Mesendoderm (in vitro differentiated cells): ENCODE measurements around the gene RAB37.

Experiments
- DNase-seq: peaks from one replicate; pipeline ENCODE4 v3.0.0; 2013
- H2AK5ac ChIP-seq: 2 replicates; pipeline ENCODE4 v1.6.1; 2013; ENCODE audit warnings: low read length, inconsistent platforms
- H2BK120ac ChIP-seq: 2 replicates; pipeline ENCODE4 v1.6.1; 2013; ENCODE audit warnings: low read depth, mild to moderate bottlenecking, low read length, moderate library complexity, mixed read lengths
- H2BK15ac ChIP-seq: replicated peaks from 2 replicates; pipeline ENCODE4 v1.6.1; 2013; ENCODE audit warnings: low read depth, mild to moderate bottlenecking, moderate library complexity
- H2BK5ac ChIP-seq: 2 replicates; pipeline ENCODE4 v1.6.1; 2013; ENCODE audit warnings: low read length, inconsistent platforms
- H3K18ac ChIP-seq: 2 replicates; pipeline ENCODE4 v1.6.1; 2013; ENCODE audit warnings: mild to moderate bottlenecking, low read length, mixed read lengths
- H3K23ac ChIP-seq: one replicate; pipeline ENCODE4 v1.6.1; 2013; ENCODE audit warnings: low read length
- H3K27ac ChIP-seq: 2 replicates; pipeline ENCODE4 v1.5.1; 2013; ENCODE audit warnings: low read depth, mild to moderate bottlenecking, inconsistent platforms, low read length, moderate library complexity
- H3K27me3 ChIP-seq: 2 replicates; pipeline ENCODE4 v1.6.1; 2013; ENCODE audit warnings: low read length, control low read depth, mild to moderate bottlenecking, inconsistent platforms; ENCODE audit not compliant: insufficient read depth, poor library complexity
- H3K36me3 ChIP-seq: 2 replicates; pipeline ENCODE4 v1.6.1; 2013; ENCODE audit warnings: low read length, inconsistent platforms; ENCODE audit not compliant: control insufficient read depth, insufficient read depth
- H3K4ac ChIP-seq: one replicate; pipeline ENCODE4 v1.6.1; 2013; ENCODE audit warnings: low read depth, mild to moderate bottlenecking, low read length, moderate library complexity
- H3K4me1 ChIP-seq: 2 replicates; pipeline ENCODE4 v1.6.1; 2013; ENCODE audit warnings: low read depth, low read length, inconsistent platforms; ENCODE audit not compliant: control insufficient read depth
- H3K4me2 ChIP-seq: 2 replicates; pipeline ENCODE4 v1.6.1; 2013; ENCODE audit warnings: low read length
- H3K4me3 ChIP-seq: 2 replicates; pipeline ENCODE4 v1.5.1; 2013; ENCODE audit warnings: mild to moderate bottlenecking, low read length
- H3K56ac ChIP-seq: one replicate; pipeline ENCODE4 v1.6.1; 2013; ENCODE audit warnings: low read length
- H3K79me1 ChIP-seq: 2 replicates; pipeline ENCODE4 v1.6.1; 2013; ENCODE audit warnings: low read length, inconsistent platforms
- H3K79me2 ChIP-seq: 2 replicates; pipeline ENCODE4 v1.6.1; 2013; ENCODE audit warnings: mild to moderate bottlenecking, low read length; ENCODE audit not compliant: control insufficient read depth, insufficient read depth
- H3K9ac ChIP-seq: 2 replicates; pipeline ENCODE4 v1.6.1; 2013; ENCODE audit warnings: low read length, inconsistent platforms
- H4K5ac ChIP-seq: one replicate; pipeline ENCODE4 v1.6.1; 2013; ENCODE audit warnings: low read length
- H4K8ac ChIP-seq: one replicate; pipeline ENCODE4 v1.6.1; 2013; ENCODE audit warnings: low read depth, mild to moderate bottlenecking, control low read depth, low read length, moderate library complexity
- WGBS: extraction: QIAGEN DNeasy Blood & Tissue Kit; methylation state at CpG from one replicate; pipeline ENCODE4 v1.1.7; 2013; ENCODE audit warnings: low lambda C conversion rate, missing lambda C conversion rate; ENCODE audit not compliant: insufficient coverage; ENCODE audit errors: extremely low coverage; 5-methylcytosine and 5-hydroxymethylcytosine counted together

RAB37 gene

GRCh38 chr17:74769266-74769855 lies 32.3 kb downstream of the RAB37 start:
- H3K27me3 ChIP-seq, result no peaks in the 10 kb centered on the region
- no CpG with 5 or more reads among the region's 6 CpGs for WGBS
- no peak overlapping the region for H3K23ac ChIP-seq
- no peak overlapping the region for H4K5ac ChIP-seq
- H3K4ac ChIP-seq, result no peak overlapping the region
- H3K4me2 ChIP-seq, result no peak overlapping the region
- DNase-seq, result no peak
- H3K36me3 ChIP-seq, result peaks cover 7% of the 10 kb centered on the region
- no peak overlapping the region for H3K4me3 ChIP-seq
- H3K18ac ChIP-seq, result no peak overlapping the region
- H2AK5ac ChIP-seq, result no peak overlapping the region
- no peak overlapping the region for H2BK120ac ChIP-seq
- no peak overlapping the region for H3K27ac ChIP-seq
- H2BK5ac ChIP-seq, result no peak overlapping the region
- no peaks in the 10 kb centered on the region for H3K79me2 ChIP-seq
- H3K9ac ChIP-seq, result no peak overlapping the region
- H3K56ac ChIP-seq, result no peak overlapping the region
- H2BK15ac ChIP-seq, result no peak overlapping the region
- H3K79me1 ChIP-seq, result peaks cover 5% of the 10 kb centered on the region
- no peaks in the 10 kb centered on the region for H3K4me1 ChIP-seq
- H4K8ac ChIP-seq, result no peak overlapping the region

GRCh38 chr17:74769856-74770497 lies 32.9 kb downstream of the RAB37 start:
- Histone ChIP-seq H3K4me1 (no peaks in the 10 kb centered on the region), H4K8ac (no peak overlapping the region), H3K27me3 (no peaks in the 10 kb centered on the region), H2AK5ac (no peak overlapping the region), H3K4me2 (no peak overlapping the region), H3K4ac (no peak overlapping the region), H3K79me2 (no peaks in the 10 kb centered on the region), H3K56ac (no peak overlapping the region), H2BK5ac (no peak overlapping the region), H3K4me3 (no peak overlapping the region), H3K36me3 (peaks cover 7% of the 10 kb centered on the region), H2BK120ac (no peak overlapping the region), H3K18ac (no peak overlapping the region), H4K5ac (no peak overlapping the region), H3K79me1 (peaks cover 4% of the 10 kb centered on the region), H3K9ac (no peak overlapping the region), H2BK15ac (no peak overlapping the region), H3K27ac (no peak overlapping the region), H3K23ac (no peak overlapping the region)
- no CpG with 5 or more reads among the region's 5 CpGs for WGBS
- DNase-seq, result no peak

DNA sequence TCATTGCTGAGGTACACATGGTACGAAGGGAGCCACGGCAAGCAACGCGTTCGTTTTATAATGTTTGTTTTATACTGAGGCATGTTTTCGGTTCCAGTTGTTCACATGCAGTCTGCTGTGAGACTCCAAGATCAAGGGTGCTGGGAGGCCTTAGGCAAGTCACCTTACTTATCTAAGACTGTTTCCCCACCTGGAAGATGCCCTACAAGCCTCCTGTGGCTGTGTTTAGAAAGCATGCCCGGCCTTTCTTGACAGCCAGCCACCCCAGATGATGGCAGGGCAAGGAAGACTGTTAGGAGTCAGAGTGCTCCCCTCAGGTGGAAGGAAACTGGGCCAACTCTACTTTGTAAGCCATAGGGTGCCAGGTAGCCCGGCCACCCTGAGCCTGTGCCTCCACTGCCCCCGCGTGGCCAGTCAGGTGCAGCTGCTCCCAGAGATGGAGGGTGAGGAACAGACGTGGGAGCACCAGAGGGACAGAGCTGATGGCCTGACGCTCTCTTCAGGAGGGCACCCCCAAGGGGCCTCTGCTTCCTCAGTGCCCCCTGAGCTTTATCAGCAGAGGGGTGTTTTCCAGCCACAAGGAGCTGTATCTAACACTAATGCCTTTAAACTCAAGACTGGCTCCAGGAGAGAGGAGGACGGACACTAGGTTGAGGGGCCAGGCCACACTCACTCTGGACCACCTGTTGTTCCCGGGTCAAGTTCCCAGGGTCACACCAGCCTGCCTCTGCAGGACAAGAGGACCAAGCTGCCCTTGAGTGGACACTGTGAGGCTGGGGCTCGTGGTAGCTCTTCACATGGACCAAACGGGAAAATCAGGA lies 33.7 kb downstream of the RAB37 start:
- Histone ChIP-seq H3K79me1 (peaks cover 8% of the 10 kb centered on the region), H3K4me1 (peaks cover 3% of the 10 kb centered on the region), H2BK15ac (no peak overlapping the region), H3K18ac (no peak overlapping the region), H3K4ac (no peak overlapping the region), H4K5ac (no peak overlapping the region), H3K36me3 (peaks cover 7% of the 10 kb centered on the region), H2AK5ac (no peak overlapping the region), H3K27me3 (no peaks in the 10 kb centered on the region), H3K56ac (no peak overlapping the region), H2BK120ac (no peak overlapping the region), H3K79me2 (peaks cover 6% of the 10 kb centered on the region), H3K23ac (no peak overlapping the region), H2BK5ac (no peak overlapping the region), H3K4me3 (no peak overlapping the region), H3K4me2 (no peak overlapping the region), H3K27ac (no peak overlapping the region), H4K8ac (no peak overlapping the region), H3K9ac (no peak overlapping the region)
- DNase-seq, result peak; percentile 77
- no CpG with 5 or more reads among the region's 16 CpGs for WGBS

- H3K4ac ChIP-seq, result no peak overlapping the region
- H3K36me3 ChIP-seq, result peaks cover 7% of the 10 kb centered on the region
- no peak overlapping the region for H3K27ac ChIP-seq
- H3K56ac ChIP-seq, result no peak overlapping the region
- H4K5ac ChIP-seq, result no peak overlapping the region
- DNase-seq, result no peak
- H4K8ac ChIP-seq, result no peak overlapping the region
- H3K79me1 ChIP-seq, result peaks cover 8% of the 10 kb centered on the region
- no peaks in the 10 kb centered on the region for H3K27me3 ChIP-seq
- H3K4me1 ChIP-seq, result peaks cover 3% of the 10 kb centered on the region
- H2BK120ac ChIP-seq, result no peak overlapping the region
- H3K9ac ChIP-seq, result no peak overlapping the region
- no peak overlapping the region for H2AK5ac ChIP-seq
- H3K4me3 ChIP-seq, result no peak overlapping the region
- H2BK15ac ChIP-seq, result no peak overlapping the region
- H3K4me2 ChIP-seq, result no peak overlapping the region
- H3K23ac ChIP-seq, result no peak overlapping the region
- H3K79me2 ChIP-seq, result peaks cover 6% of the 10 kb centered on the region
- no peak overlapping the region for H2BK5ac ChIP-seq
- no CpG with 5 or more reads among the region's 9 CpGs for WGBS
- H3K18ac ChIP-seq, result no peak overlapping the region
Observed at GRCh38 chr17:74771319-74771914, 34.4 kb downstream of the RAB37 start.

DNA sequence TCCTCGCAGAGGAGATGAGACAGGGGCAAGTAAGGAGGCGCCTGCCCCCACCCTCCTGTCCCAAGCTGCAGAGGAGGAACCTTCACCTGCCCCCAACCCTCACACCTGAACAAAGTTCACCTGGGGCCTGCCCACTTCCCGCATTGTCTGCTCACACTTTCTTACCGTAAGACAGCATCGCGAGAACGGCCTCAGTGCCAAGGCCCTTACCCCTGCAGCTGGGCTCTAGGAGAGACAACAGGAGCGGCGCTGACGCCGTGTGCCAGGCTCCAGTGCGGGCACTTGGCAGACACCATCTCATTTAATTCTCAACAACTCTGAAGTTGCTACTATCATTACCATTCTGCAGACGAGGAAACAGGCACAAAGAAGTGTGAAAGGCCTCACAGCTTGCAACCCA lies 35.0 kb downstream of the RAB37 start:
- no peak overlapping the region for H3K4me2 ChIP-seq
- H2BK5ac ChIP-seq, result no peak overlapping the region
- no peak overlapping the region for H3K18ac ChIP-seq
- no peak overlapping the region for H4K5ac ChIP-seq
- DNase-seq, result no peak
- no CpG with 5 or more reads among the region's 13 CpGs for WGBS
- no peak overlapping the region for H3K4ac ChIP-seq
- H3K9ac ChIP-seq, result no peak overlapping the region
- H3K4me1 ChIP-seq, result peaks cover 3% of the 10 kb centered on the region
- peaks cover 12% of the 10 kb centered on the region for H3K79me1 ChIP-seq
- H3K27me3 ChIP-seq, result no peaks in the 10 kb centered on the region
- H3K36me3 ChIP-seq, result peaks cover 5% of the 10 kb centered on the region
- H3K4me3 ChIP-seq, result no peak overlapping the region
- H3K79me2 ChIP-seq, result peaks cover 9% of the 10 kb centered on the region
- no peak overlapping the region for H4K8ac ChIP-seq
- no peak overlapping the region for H3K56ac ChIP-seq
- no peak overlapping the region for H2AK5ac ChIP-seq
- no peak overlapping the region for H3K23ac ChIP-seq
- no peak overlapping the region for H2BK15ac ChIP-seq
- no peak overlapping the region for H3K27ac ChIP-seq
- no peak overlapping the region for H2BK120ac ChIP-seq
